ENCODE measurements around the gene LHX4.

LHX4 gene

DNA sequence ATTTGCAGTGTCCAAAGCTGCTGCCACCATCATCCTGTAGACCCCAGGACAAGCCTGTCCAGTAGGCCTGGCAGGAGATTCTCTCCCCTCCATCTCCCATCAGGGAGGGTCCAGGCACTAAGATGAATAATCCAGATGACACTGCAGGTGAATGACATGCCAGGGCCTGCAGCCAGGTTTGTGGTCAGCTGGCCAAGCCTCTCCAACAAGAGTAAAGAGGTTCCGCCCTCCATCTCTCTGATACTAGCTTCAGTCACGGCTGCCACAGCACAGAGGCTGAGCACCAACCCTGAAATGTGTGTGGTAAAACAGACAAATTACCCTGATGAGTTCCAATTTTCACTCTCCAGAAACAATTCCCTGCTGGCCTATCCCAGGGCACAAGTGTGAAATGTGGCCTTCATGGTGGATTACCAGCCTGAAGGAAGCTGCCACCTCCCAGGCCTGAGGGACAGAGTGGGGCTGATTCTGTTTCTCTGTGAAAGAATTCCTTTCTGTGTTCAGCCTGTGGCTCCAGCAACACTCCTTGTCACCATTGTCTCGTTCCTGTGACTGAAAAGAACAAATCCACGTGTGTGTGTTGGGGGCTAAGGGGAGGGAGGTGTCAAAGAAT is 19.9 kb upstream of the LHX4 start:
- H3K27ac ChIP-seq: no peak overlapping the region
- TF ChIP-seq ZFX (IDR thresholded peaks at IDR 0.05; ENCODE audit: borderline replicate concordance): no peak
- TF ChIP-seq, protein P1, sequence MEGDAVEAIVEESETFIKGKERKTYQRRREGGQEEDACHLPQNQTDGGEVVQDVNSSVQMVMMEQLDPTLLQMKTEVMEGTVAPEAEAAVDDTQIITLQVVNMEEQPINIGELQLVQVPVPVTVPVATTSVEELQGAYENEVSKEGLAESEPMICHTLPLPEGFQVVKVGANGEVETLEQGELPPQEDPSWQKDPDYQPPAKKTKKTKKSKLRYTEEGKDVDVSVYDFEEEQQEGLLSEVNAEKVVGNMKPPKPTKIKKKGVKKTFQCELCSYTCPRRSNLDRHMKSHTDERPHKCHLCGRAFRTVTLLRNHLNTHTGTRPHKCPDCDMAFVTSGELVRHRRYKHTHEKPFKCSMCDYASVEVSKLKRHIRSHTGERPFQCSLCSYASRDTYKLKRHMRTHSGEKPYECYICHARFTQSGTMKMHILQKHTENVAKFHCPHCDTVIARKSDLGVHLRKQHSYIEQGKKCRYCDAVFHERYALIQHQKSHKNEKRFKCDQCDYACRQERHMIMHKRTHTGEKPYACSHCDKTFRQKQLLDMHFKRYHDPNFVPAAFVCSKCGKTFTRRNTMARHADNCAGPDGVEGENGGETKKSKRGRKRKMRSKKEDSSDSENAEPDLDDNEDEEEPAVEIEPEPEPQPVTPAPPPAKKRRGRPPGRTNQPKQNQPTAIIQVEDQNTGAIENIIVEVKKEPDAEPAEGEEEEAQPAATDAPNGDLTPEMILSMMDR (IDR thresholded peaks at IDR 0.05): no peak

DNA sequence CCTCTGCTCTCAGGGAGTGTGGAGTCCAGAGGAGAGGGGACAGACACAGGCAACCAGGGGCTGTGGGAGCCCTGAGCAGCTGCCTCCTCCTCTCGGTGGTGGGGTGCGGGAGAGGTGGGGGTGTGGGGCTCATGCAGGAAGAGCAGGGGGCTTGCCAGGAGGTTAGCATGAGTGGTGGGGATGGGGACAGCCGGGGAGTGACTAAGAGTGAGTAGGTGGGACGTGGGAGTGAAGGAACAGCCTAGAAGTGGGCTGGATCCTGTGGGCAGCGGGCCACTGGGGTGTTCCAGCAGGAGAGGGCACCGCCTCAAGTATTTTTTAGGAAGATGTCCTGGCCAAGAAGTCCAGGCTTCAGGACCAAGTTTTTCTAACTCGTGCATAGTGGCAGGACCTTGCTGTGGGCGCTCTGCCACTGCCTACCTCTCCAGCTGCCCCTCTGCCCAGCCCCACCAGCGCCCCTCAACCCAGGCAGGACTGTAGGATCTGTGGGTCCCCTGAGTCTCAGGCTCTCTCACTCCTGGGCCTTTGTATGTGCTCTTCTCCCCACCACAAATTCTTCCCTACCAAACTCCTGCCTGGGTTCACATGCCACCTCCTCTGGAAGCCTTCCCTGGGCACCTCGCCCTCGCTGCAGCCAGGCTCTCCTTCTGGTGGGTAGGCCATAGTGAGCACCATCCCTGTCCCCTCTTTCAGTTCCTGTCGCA is 18.8 kb upstream of the LHX4 start:
- H3K27ac ChIP-seq: no peak overlapping the region
- TF ChIP-seq, protein P1 (IDR thresholded peaks at IDR 0.05): no peak
- TF ChIP-seq ZFX (IDR thresholded peaks at IDR 0.05; ENCODE audit: borderline replicate concordance): no peak

DNA sequence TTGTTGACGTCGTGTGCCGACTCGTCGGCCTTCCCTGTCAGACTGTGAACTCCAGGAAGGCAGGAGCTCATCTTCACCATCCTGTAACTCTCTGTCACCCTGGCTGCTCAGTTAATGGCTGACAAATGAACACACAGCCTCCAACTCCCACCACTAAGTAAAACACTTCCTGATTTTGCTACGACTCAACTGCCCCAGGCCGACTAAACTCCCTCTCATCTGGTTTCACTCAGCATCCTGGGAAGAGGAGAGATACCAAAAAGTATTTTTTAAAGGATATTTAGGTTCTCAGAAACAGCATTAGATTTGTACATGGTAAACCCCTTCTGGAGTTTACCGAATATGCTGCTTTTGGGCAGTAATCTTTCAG is 18.2 kb upstream of the LHX4 start:
- H3K27ac ChIP-seq: no peak overlapping the region

DNA sequence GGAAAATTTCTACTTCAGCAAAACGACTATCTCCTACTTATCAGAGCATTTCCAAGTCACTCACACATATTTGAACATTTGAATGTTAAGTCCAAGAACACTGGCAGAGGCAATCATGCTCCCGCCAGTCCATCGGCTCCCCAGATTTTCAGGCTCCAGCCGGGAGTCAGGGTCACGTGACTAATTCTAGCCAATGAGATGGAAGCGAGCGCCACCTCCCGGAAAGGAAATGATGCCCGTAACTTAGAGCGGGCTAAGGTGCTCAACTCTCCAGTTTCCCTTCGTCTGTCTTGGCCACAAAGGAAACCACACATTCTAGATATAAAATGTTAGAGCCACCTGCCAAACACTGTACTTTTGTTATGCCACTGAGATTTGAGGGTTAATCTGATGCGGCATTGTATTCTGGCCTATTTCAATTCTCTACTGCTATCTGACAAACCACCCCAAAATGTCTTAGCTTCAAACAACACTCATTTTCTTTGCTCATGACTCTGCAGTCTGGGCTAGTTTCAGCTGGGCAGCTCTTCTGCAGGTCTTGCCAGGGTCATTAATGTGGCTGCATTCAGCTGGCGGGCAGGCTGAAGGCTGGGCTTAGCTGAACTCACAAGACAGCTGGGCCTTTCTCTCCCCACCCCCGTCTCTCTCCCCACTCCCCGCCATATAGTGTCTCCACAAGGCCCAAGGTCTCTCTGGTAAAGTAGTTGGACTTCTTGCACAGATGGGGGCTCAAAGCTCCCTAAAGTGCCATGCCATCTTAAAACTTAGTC is 16.5 kb upstream of the LHX4 start:
- no peak for TF ChIP-seq ZFX (IDR thresholded peaks at IDR 0.05; ENCODE audit: borderline replicate concordance)
- TF ChIP-seq, protein P1 (IDR thresholded peaks at IDR 0.05): 0 out of 2 replicates have a peak, but pooled peaks have one; percentile 5
- no peak overlapping the region for H3K27ac ChIP-seq

More for the DNA sequence above, 18.2 kb upstream of the LHX4 start:
- TF ChIP-seq, protein P1 (IDR thresholded peaks at IDR 0.05): no peak

DNA sequence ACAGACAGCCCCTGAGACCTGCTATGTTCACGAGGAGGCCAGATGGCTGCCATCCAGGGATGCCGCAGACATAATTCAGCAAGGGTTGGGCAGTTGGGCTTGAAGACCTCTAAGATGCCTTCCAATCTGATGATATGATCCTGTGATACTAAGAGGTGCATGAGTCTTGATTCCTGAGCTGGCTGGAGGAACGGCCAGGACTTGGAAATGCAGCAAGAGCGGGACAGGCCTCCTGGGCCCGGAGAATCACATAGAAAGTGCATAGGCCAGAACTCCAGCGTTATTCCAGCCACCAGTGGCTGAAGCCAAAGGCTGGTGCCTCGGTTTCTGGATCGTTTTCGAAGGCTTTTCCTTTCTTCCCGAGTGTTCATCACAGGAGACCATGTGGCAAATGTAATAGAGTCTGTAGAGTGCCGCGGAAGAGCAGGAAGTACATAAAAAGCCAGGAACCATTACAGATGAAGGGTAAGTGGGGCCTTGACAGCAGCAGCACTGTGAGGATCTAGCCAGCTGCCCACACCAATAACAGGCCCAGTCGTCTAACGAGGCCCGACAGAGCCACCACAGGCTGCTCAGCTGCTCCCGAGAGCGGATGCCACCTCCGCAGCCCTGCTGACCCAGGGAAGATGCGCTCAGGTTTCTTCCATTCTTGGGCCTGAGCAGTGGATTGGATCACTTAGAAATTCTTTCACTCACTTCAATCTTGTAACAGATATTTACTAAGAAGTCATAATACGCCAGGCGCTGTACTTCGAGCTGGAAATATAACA is 14.0 kb upstream of the LHX4 start:
- TF ChIP-seq, protein P1 (IDR thresholded peaks at IDR 0.05): no peak
- no peak for TF ChIP-seq ZFX (IDR thresholded peaks at IDR 0.05; ENCODE audit: borderline replicate concordance)
- H3K27ac ChIP-seq: no peak overlapping the region

DNA sequence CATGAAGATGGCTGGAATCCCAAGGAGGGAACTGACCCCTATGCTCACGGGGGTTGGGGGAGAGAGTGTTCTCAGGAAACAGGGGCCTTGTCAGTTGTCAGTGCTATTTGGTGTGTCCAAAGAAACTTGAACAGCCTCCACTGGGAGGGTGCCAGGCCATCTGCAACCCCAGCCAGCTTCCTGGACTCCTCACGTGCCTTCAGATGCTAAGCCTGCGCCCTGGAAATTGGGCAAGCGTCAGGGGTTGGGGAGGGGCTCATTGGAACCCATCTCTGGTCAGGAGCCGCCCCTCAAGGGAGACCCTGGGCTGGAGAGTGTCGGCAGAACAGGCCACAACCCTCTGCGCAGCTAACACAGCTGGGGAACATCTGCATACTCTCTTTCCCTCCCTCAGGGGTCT is 13.1 kb upstream of the LHX4 start:
- no peak overlapping the region for H3K27ac ChIP-seq
- TF ChIP-seq ZFX (IDR thresholded peaks at IDR 0.05; ENCODE audit: borderline replicate concordance): no peak
- TF ChIP-seq, protein P1 (IDR thresholded peaks at IDR 0.05): no peak
